H1 (cell line): Measurements from ENCODE around the gene CMSS1. TPM values are rescaled to one million over a fixed set of nuclear protein-coding genes. Genes with fewer than 3 reads are reported as not detected.

Experiments used
- ASH2L ChIP-seq: fragments of 200-600, 300-600 bp; sonication (generic); IDR thresholded peaks from one replicate; pipeline ENCODE4 v1.7.1; 2017; ENCODE audit warnings: low read length
- FOSL1 ChIP-seq: IDR thresholded peaks from 2 replicates; pipeline ENCODE4 v1.6.1; 2011; ENCODE audit warnings: mild to moderate bottlenecking, low read depth, low read length, moderate library complexity; ENCODE audit not compliant: insufficient read depth
- GTF2F1 ChIP-seq: IDR thresholded peaks from 2 replicates; pipeline ENCODE4 v1.6.1; 2012; ENCODE audit warnings: low read depth, low read length, improper control_type of control experiment, borderline replicate concordance
- SUZ12 ChIP-seq: fragments of 200-600 bp; sonication (generic); IDR thresholded peaks from 2 replicates; pipeline ENCODE4 v1.6.1; 2012; ENCODE audit warnings: mild to moderate bottlenecking, inconsistent platforms, low read length, moderate library complexity, mixed read lengths
- polyA plus RNA-seq, 7 experiments: library from polyadenylated mRNA; depleted of rRNA in 3 of 7; stranded (reverse) in 5 of 7; unstranded in 2 of 7; fragments of >200 nt in 5 of 7; fragments of 200-250 nt in 2 of 7; gene quantifications; 1 replicate in 5 of 7; 2 replicates in 1 of 7; 4 replicates in 1 of 7; pipeline versions ENCODE4 v1.2.1 to v1.2.3, GENCODE V29; 2011 to 2013; ENCODE audit warnings: missing spikeins in 2 of 7, mixed read lengths in 2 of 7
- total RNA-seq: library from RNA; stranded (reverse); fragmentation: NEBNext Ultra II Directional; extraction: Animal tissue kit (Norgen Biotek cat#: 25700); gene quantifications from 2 replicates; pipeline ENCODE4 v1.2.1, GENCODE V29; 2021

The CMSS1 gene
- total and polyA plus RNA-seq, 2 of the 8 experiments (the other 6 are each of a cell fraction or from before 2014, with no cell fraction given), result 15.2 to 75.1 TPM

GRCh38 chr3:100073049-100073713 lies 255.5 kb downstream of the CMSS1 start (continued):
- TF ChIP-seq SUZ12, result no peak
- TF ChIP-seq GTF2F1, result no peak
- TF ChIP-seq FOSL1, result no peak
- no peak for TF ChIP-seq ASH2L
- TF ChIP-seq, all 59 proteins: peak for 0
